Ascending aorta (tissue), 2 donors: ENCODE measurements around the gene LHX5. TPM values are rescaled to one million over a fixed set of nuclear protein-coding genes. Genes with fewer than 3 reads are reported as not detected.

Experiments used
- DNase-seq, 2 donors: peaks; one replicate each; pipeline ENCODE4 v3.0.0-alpha.2; 2019; ENCODE audit warnings: low spot score in 2 of 2
- H3K27ac ChIP-seq, 2 donors: fragments of 200-600 bp; sonication (generic); one replicate each; pipeline ENCODE4 v1.5.1; 2016 to 2017; ENCODE audit warnings: mild to moderate bottlenecking in 1 of 2
- H3K27me3 ChIP-seq: fragments of 200-600 bp; sonication (generic); one replicate; pipeline ENCODE4 v1.5.1; 2017
- H3K36me3 ChIP-seq, 2 donors: fragments of 200-600 bp; sonication (generic); one replicate each; pipeline ENCODE4 v1.5.1; 2016
- H3K4me1 ChIP-seq, 2 donors: fragments of 200-600 bp; sonication (generic); one replicate each; pipeline ENCODE4 v1.5.1; 2016 to 2017; ENCODE audit warnings: mild to moderate bottlenecking in 1 of 2
- H3K4me3 ChIP-seq, 2 donors: fragments of 200-600 bp; sonication (generic); one replicate each; pipeline ENCODE4 v1.5.1; 2016 to 2017; ENCODE audit warnings: mild to moderate bottlenecking in 1 of 2
- H3K9me3 ChIP-seq, 2 donors: fragments of 200-600 bp; sonication (generic); one replicate each; pipeline ENCODE4 v1.5.1; 2016
- intact Hi-C: fragments of 100-400 bp; cut with DNase I; formaldehyde crosslinking; loops from one replicate; pipeline ENCODE4 v1.15.1; 2023
- total RNA-seq: library from RNA; depleted of rRNA; stranded (reverse); fragments of >200 nt; gene quantifications from one replicate; pipeline ENCODE4 v1.1.0, GENCODE V29; 2016
- TF ChIP-seq, protein P1 (sequence below), 3 experiments: fragments of 200-600 bp in 2 of 3; fragments of 450-650 bp in 1 of 3; sonication (generic) in 2 of 3; IDR thresholded peaks; one replicate each; pipeline ENCODE4 v1.5.1; 2016 to 2019; ENCODE audit warnings: antibody characterized with exemption in 3 of 3, mild to moderate bottlenecking in 1 of 3, moderate library complexity in 1 of 3

Gene LHX5
- total RNA-seq, 1 donor from 2014 or later = not detected

DNA sequence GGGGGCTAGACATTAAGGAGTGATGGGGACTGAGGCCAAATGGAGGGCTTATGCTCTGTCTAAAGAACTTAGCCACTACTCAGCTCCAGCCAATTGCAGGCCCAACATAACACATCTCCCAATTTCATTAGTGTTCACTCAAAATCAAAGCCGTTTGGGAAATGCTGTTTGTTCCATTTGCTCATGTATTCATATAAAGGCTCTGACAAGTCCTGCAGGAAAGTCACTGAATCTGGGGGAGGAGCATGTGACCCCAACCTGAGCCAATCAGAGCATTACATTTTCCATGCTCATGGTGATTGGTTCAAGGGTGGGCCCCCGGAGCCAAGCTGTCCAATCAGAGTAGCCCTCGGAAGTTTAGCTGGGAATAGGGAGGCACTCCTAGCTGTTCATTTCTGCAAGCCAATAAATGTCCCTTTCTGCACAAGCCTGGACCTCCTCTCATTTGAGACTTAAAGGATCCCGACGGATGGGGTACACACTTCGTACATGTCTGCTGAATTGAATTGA lies 28.6 kb downstream of the LHX5 start:
- Histone ChIP-seq H3K27ac (no peak overlapping the region), H3K27me3 (no peaks in the 10 kb centered on the region), H3K36me3 (no peaks in the 10 kb centered on the region), H3K9me3 (no peaks in the 10 kb centered on the region), H3K4me1 (no peaks in the 10 kb centered on the region), H3K4me3 (no peak overlapping the region)
- TF ChIP-seq, protein P1, sequence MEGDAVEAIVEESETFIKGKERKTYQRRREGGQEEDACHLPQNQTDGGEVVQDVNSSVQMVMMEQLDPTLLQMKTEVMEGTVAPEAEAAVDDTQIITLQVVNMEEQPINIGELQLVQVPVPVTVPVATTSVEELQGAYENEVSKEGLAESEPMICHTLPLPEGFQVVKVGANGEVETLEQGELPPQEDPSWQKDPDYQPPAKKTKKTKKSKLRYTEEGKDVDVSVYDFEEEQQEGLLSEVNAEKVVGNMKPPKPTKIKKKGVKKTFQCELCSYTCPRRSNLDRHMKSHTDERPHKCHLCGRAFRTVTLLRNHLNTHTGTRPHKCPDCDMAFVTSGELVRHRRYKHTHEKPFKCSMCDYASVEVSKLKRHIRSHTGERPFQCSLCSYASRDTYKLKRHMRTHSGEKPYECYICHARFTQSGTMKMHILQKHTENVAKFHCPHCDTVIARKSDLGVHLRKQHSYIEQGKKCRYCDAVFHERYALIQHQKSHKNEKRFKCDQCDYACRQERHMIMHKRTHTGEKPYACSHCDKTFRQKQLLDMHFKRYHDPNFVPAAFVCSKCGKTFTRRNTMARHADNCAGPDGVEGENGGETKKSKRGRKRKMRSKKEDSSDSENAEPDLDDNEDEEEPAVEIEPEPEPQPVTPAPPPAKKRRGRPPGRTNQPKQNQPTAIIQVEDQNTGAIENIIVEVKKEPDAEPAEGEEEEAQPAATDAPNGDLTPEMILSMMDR (IDR thresholded peaks at IDR 0.05) = no peak
- intact Hi-C loops = no loop called here
- no peak for DNase-seq

DNA sequence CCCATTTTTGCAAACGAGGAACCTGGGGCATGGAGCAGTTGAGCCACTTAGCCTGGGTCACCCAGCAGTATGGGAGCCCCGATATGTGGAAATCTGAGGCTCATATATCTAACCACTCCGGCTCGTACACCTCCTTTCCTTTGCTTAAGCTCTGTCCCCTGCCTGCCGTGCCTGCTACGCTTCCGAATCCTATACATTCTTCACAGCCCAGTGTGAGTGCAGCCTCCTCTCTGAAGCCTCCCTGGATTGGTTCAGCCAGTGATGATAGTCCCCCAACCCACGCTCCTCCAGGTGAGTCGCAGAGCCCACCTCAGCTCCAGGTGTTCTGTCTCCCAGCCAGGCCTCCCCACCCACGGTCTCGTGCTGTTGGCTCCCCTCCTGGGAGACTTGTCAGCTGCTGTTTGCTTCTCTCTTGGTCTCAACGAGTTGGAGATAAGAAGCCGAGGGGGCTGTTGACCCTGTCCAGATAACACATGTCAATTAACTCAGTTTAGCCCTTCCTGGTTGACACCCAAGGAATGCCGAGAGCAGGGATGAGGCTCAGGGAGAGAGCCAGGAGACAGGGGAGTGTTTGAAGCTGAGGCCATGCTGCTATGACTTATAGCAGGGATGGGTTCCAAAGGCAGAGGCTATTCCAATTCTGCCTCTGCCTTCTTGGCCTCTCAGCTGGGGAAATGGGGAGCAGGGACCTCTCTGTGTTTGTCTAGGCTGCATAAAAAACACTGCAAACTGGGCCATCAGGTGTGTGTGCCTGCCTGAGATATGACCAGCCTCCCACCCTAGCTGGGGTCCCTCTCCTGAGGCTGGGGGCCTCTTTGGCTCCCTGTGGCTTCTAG lies 30.5 kb downstream of the LHX5 start:
- H3K27me3 ChIP-seq = no peaks in the 10 kb centered on the region
- no peak for DNase-seq
- intact Hi-C loops = no loop called here

DNA sequence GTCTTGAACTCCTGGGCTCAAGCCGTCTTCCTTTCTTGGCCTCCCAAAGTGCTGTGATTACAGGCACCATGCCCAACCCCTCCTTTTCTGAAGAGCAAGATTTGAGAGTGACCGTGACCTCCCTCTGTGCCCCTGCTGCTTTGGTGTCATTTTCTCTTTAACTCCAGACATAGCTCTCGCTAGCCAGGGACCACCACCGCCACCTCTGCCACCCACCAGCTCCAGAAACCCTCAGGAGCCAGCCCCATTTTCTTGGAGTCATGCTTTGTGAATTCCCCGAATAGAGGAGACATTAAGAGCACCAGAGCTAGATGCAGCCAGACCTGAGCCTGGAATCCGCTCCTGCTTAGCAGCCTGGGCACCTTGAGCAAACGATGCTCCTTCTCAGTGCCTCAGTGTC lies 31.3 kb downstream of the LHX5 start:
- TF ChIP-seq, protein P1 (IDR thresholded peaks at IDR 0.05) = no peak
- no peaks in the 10 kb centered on the region for H3K9me3 ChIP-seq
- intact Hi-C loops = no loop called here

More for the DNA sequence above, 30.5 kb downstream of the LHX5 start:
- no peaks in the 10 kb centered on the region for H3K9me3 ChIP-seq
- H3K27ac ChIP-seq = no peak overlapping the region
- no peaks in the 10 kb centered on the region for H3K36me3 ChIP-seq
- H3K4me3 ChIP-seq = no peak overlapping the region
- TF ChIP-seq, protein P1 (IDR thresholded peaks at IDR 0.05) = no peak
- H3K4me1 ChIP-seq = no peaks in the 10 kb centered on the region

DNA sequence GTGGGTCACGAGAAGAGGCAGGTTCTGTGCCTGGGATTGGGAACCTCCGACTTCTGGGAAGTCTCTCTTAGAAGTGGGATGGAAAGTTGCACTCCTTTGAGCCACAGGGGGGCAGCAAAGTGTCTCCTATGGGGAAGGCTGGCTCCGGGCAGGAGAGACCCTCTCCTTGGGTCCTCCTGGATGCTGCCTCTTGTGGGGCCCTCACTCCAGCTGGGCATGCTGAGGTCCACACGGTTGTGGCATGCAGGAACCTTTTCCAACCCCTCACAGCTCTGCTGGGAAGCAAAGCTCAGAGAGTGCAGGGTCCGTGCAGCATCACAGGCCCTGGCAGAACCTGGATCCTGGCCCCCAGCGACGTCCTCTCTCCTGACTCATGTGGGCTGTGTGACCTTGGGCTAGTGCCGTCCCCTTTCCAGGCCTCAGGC lies 32.1 kb downstream of the LHX5 start:
- intact Hi-C loops = no loop called here
- Histone ChIP-seq H3K27me3 (no peaks in the 10 kb centered on the region), H3K36me3 (no peaks in the 10 kb centered on the region), H3K4me1 (no peaks in the 10 kb centered on the region), H3K27ac (no peak overlapping the region), H3K4me3 (no peak overlapping the region), H3K9me3 (no peaks in the 10 kb centered on the region)
- DNase-seq = no peak
- TF ChIP-seq, protein P1 (IDR thresholded peaks at IDR 0.05) = peak in 2 of 3 experiments; percentile 24 to 43

More for the DNA sequence above, 31.3 kb downstream of the LHX5 start:
- Histone ChIP-seq H3K36me3 (no peaks in the 10 kb centered on the region), H3K4me1 (no peaks in the 10 kb centered on the region), H3K27me3 (no peaks in the 10 kb centered on the region), H3K27ac (no peak overlapping the region), H3K4me3 (no peak overlapping the region)
- no peak for DNase-seq

DNA sequence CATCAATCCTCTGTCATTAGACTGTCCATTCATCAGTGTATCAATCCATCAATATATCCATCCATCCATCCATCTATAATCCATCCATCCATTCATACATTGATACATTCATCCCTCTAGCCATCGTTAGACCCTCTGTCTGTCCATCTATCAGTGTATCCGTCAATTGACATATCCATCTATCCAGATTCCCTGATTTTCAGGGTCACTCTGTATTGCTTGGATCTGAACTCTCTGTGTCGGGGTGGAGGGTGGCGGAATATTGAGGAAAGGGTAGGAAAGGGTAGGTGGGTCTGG lies 32.4 kb downstream of the LHX5 start:
- H3K4me1 ChIP-seq = no peaks in the 10 kb centered on the region
- DNase-seq = no peak
- H3K27me3 ChIP-seq = no peaks in the 10 kb centered on the region
- no peaks in the 10 kb centered on the region for H3K36me3 ChIP-seq
- H3K9me3 ChIP-seq = no peaks in the 10 kb centered on the region
- H3K27ac ChIP-seq = no peak overlapping the region
- H3K4me3 ChIP-seq = no peak overlapping the region
- TF ChIP-seq, protein P1 (IDR thresholded peaks at IDR 0.05) = no peak
- intact Hi-C loops = no loop called here
